Stimulated activated naive B cell treated with anti-CD40 and anti-IgM and Interleukin-4, amounts not matched to agents 10 μg/mL and 1 μg/mL and 100 μg/mL, for 72 hours (primary cell): ENCODE measurements around the gene MAN1A1.

ENCODE experiments used
- ATAC-seq, 2 donors: fragments of 150-1000 bp; cut with Tn5 transposase; replicated peaks; 2 replicates each; pipeline ENCODE4 v1.10.0; 2021; ENCODE audit warnings: moderate library complexity in 1 of 2
- DNase-seq: peaks from one replicate; pipeline ENCODE4 v3.0.0; 2021
- H3K27ac Mint-ChIP-seq: one replicate; pipeline ENCODE4 v1.8.0; 2022; ENCODE audit warnings: mild to moderate bottlenecking, mixed read lengths
- H3K27me3 Mint-ChIP-seq, 2 donors: one replicate each; pipeline ENCODE4 v1.8.0; 2022; ENCODE audit warnings: mixed read lengths in 2 of 2
- H3K36me3 Mint-ChIP-seq, 2 donors: one replicate each; pipeline ENCODE4 v1.8.0; 2022; ENCODE audit warnings: mixed read lengths in 2 of 2, mild to moderate bottlenecking in 1 of 2
- H3K4me1 Mint-ChIP-seq, 2 donors: one replicate each; pipeline ENCODE4 v1.8.0; 2022; ENCODE audit warnings: mixed read lengths in 2 of 2, mild to moderate bottlenecking in 1 of 2
- H3K4me3 Mint-ChIP-seq, 2 donors: one replicate each; pipeline ENCODE4 v1.8.0; 2022; ENCODE audit warnings: mild to moderate bottlenecking in 2 of 2, mixed read lengths in 2 of 2, moderate library complexity in 1 of 2
- H3K9me3 Mint-ChIP-seq, 2 donors: one replicate each; pipeline ENCODE4 v1.8.0; 2022; ENCODE audit warnings: mixed read lengths in 2 of 2, mild to moderate bottlenecking in 1 of 2

MAN1A1 gene

DNA sequence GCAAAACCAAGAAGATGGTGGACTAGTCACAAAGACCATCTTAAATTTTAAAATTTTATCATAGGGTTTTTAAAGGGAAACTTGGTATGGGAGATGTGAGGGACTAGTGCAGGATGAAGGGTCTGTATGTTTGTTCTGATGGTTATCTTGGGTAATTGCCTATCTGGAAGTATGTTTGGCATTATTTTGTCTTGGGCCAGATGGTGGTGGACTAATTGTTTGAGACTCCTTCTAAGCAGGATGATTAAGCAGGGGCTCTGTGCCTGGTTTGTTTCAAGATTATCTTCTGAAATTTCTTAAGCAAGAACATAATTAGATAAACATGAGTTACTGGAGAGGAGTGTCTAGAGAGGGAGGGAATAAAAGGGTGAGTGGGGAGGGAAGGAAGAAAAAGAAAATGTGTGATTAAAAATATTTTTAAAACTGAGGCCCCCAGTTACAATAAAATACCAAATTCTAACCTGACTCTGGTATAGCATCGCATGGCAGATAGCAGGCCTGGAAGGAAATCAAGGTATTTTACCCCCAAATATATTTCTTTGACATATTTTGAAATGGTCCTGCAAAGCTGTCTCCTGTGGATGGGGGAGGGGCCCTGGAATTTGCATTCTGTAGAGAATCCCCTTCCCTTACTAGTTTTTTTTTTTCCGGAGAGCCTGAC is 221.2 kb downstream of the MAN1A1 start:
- ATAC-seq = no peak
- no peaks in the 10 kb centered on the region for H3K9me3 Mint-ChIP-seq
- H3K27ac Mint-ChIP-seq = no peak overlapping the region
- peaks cover 0 to 8% of the 10 kb centered on the region in 2 donors for H3K4me1 Mint-ChIP-seq
- no peaks in the 10 kb centered on the region for H3K27me3 Mint-ChIP-seq
- no peaks in the 10 kb centered on the region for H3K36me3 Mint-ChIP-seq
- no peak overlapping the region for H3K4me3 Mint-ChIP-seq
- DNase-seq = no peak

DNA sequence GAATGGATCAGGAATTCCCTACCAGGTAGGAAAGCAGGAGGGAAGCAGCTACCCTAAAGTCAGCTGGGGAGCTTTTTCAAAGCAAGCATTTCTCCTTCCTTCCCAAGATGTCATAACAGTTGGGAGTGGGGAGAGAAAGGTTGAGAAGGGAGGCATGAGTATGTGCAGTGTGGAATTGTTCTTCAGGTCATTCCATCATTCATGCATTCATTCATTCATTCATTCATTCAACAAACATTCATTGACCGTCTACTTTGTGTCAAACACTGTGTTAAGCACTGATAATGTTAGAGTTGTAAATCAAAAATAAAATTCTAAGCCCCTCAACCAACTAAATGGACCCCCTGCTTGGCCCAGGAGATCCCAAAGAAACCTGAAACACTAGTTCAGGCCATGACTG is 221.9 kb downstream of the MAN1A1 start:
- Mint-ChIP-seq H3K4me3 (no peak overlapping the region), H3K27me3 (no peaks in the 10 kb centered on the region), H3K27ac (no peak overlapping the region), H3K4me1 (peaks cover 0 to 8% of the 10 kb centered on the region in 2 donors), H3K9me3 (no peaks in the 10 kb centered on the region), H3K36me3 (no peaks in the 10 kb centered on the region)
- no peak for ATAC-seq
- DNase-seq = no peak
